ENCODE results near the gene KIF22. TPM values are rescaled to one million over a fixed set of nuclear protein-coding genes. Genes with fewer than 3 reads are reported as not detected.
"Not testable (repeated sequence)": the region's sequence is repeated elsewhere in the genome, so short reads cannot be mapped to it uniquely, and the experiment has no call there.

KIF22 gene
- polyA plus RNA-seq, 3 donors, result 22.0 to 46.2 (median 28.9) TPM

GRCh38 chr16:29777576-29778350 is 12.8 kb upstream of the KIF22 start, which contains the start of gene ZG16:
Gene ZG16, plus strand, starts transcription at chr16:29778256. Its CDS starts 1,011 bp downstream, at chr16:29779267.
- DNase-seq, result no peak
- Histone ChIP-seq H3K79me2 (ENCODE audit: insufficient read depth, low read length) (no peaks in the 10 kb centered on the region), H3K9ac (ENCODE audit: insufficient read depth, low read length, poor library complexity, severe bottlenecking) (no peak within 1 kb of the TSS), H3K4me3 (replicated peaks in 1 of 3; ENCODE audit: low read depth in 2 of 3, low read length in 3 of 3) (no peak within 1 kb of the TSS), H3K4me1 (ENCODE audit: control insufficient read depth in 1 of 2, insufficient read depth in 2 of 2, low read length in 2 of 2) (peaks cover 7 to 11% of the 10 kb centered on the region in 2 donors), H3K4me2 (replicated peaks; ENCODE audit: extremely low read depth, low read length, poor library complexity, severe bottlenecking) (no peak within 1 kb of the TSS), H3K27ac (ENCODE audit: low read depth in 1 of 2, low read length in 2 of 2) (no peak within 1 kb of the TSS), H3K36me3 (replicated peaks in 1 of 2; ENCODE audit: control insufficient read depth in 1 of 2, insufficient read depth in 2 of 2, low read length in 2 of 2) (no peaks in the 10 kb centered on the region), H4K20me1 (ENCODE audit: insufficient read depth, low read length) (no peaks in the 10 kb centered on the region), H3K27me3 (ENCODE audit: control insufficient read depth in 2 of 2, insufficient read depth in 2 of 2, low read length in 2 of 2) (no peaks in the 10 kb centered on the region), H2AFZ (ENCODE audit: insufficient read depth, low read depth, low read length, poor library complexity, severe bottlenecking) (no peak within 1 kb of the TSS), H3K9me3 (replicated peaks in 1 of 2; ENCODE audit: control insufficient read depth in 1 of 2, insufficient read depth in 1 of 2, low read length in 2 of 2) (no peaks in the 10 kb centered on the region)
- intact Hi-C loops (cut with micrococcal nuclease), result no loop called here
- H3K4me1 Mint-ChIP-seq, result peaks cover 9% of the 10 kb centered on the region
- no peak within 1 kb of the TSS for H3K27ac Mint-ChIP-seq
- no peak for TF ChIP-seq CTCF (IDR thresholded peaks at IDR 0.05)
- peaks cover 0 to 2% (median 0%) of the 10 kb centered on the region in 7 donors for H3K9me3 Mint-ChIP-seq
- 73% methylated on average over 4 of the region's 10 CpGs for WGBS (ENCODE audit: insufficient coverage)
- no peaks in the 10 kb centered on the region for H3K36me3 Mint-ChIP-seq
- H3K27me3 Mint-ChIP-seq (ENCODE audit: low read depth in 3 of 3), result peaks cover 0 to 8% (median 4%) of the 10 kb centered on the region in 3 donors
- H3K4me3 Mint-ChIP-seq, result no peak within 1 kb of the TSS

GRCh38 chr16:29779474-29779873 is 11.1 kb upstream of the KIF22 start:
- Histone ChIP-seq H4K20me1 (ENCODE audit: insufficient read depth, low read length) (no peaks in the 10 kb centered on the region), H3K36me3 (replicated peaks in 1 of 2; ENCODE audit: control insufficient read depth in 1 of 2, insufficient read depth in 2 of 2, low read length in 2 of 2) (no peaks in the 10 kb centered on the region), H3K9me3 (replicated peaks in 1 of 2; ENCODE audit: control insufficient read depth in 1 of 2, insufficient read depth in 1 of 2, low read length in 2 of 2) (no peaks in the 10 kb centered on the region), H3K4me3 (replicated peaks in 1 of 3; ENCODE audit: low read depth in 2 of 3, low read length in 3 of 3) (no peak overlapping the region), H3K9ac (ENCODE audit: insufficient read depth, low read length, poor library complexity, severe bottlenecking) (no peak overlapping the region), H2AFZ (ENCODE audit: insufficient read depth, low read depth, low read length, poor library complexity, severe bottlenecking) (no peak overlapping the region), H3K79me2 (ENCODE audit: insufficient read depth, low read length) (no peaks in the 10 kb centered on the region), H3K27ac (ENCODE audit: low read depth in 1 of 2, low read length in 2 of 2) (no peak overlapping the region), H3K4me1 (ENCODE audit: control insufficient read depth in 1 of 2, insufficient read depth in 2 of 2, low read length in 2 of 2) (no peaks in the 10 kb centered on the region), H3K4me2 (replicated peaks; ENCODE audit: extremely low read depth, low read length, poor library complexity, severe bottlenecking) (no peak overlapping the region), H3K27me3 (ENCODE audit: control insufficient read depth in 2 of 2, insufficient read depth in 2 of 2, low read length in 2 of 2) (no peaks in the 10 kb centered on the region)
- H3K36me3 Mint-ChIP-seq, result no peaks in the 10 kb centered on the region
- no peak for DNase-seq
- intact Hi-C loops (cut with micrococcal nuclease), result no loop called here
- no peak overlapping the region for H3K27ac Mint-ChIP-seq
- no peaks in the 10 kb centered on the region for H3K4me1 Mint-ChIP-seq
- TF ChIP-seq CTCF (IDR thresholded peaks at IDR 0.05), result no peak
- 96% methylated on average over 9 of the region's 10 CpGs for WGBS (ENCODE audit: insufficient coverage)
- H3K4me3 Mint-ChIP-seq, result no peak overlapping the region
- H3K27me3 Mint-ChIP-seq (ENCODE audit: low read depth in 3 of 3), result peaks cover 0 to 8% (median 4%) of the 10 kb centered on the region in 3 donors
- H3K9me3 Mint-ChIP-seq, result peaks cover 0 to 2% (median 0%) of the 10 kb centered on the region in 7 donors

- H3K27ac ChIP-seq (ENCODE audit: low read depth in 1 of 2, low read length in 2 of 2); DNase-seq; H3K27me3 Mint-ChIP-seq (ENCODE audit: low read depth in 3 of 3); H3K4me2 ChIP-seq (replicated peaks; ENCODE audit: extremely low read depth, low read length, poor library complexity, severe bottlenecking); H4K20me1 ChIP-seq (ENCODE audit: insufficient read depth, low read length); intact Hi-C loops (cut with micrococcal nuclease); H3K9ac ChIP-seq (ENCODE audit: insufficient read depth, low read length, poor library complexity, severe bottlenecking); H3K9me3 Mint-ChIP-seq; H3K36me3 Mint-ChIP-seq; H3K4me1 Mint-ChIP-seq; H3K79me2 ChIP-seq (ENCODE audit: insufficient read depth, low read length); H3K9me3 ChIP-seq (replicated peaks in 1 of 2; ENCODE audit: control insufficient read depth in 1 of 2, insufficient read depth in 1 of 2, low read length in 2 of 2); H3K27ac Mint-ChIP-seq; H2AFZ ChIP-seq (ENCODE audit: insufficient read depth, low read depth, low read length, poor library complexity, severe bottlenecking); H3K27me3 ChIP-seq (ENCODE audit: control insufficient read depth in 2 of 2, insufficient read depth in 2 of 2, low read length in 2 of 2); H3K36me3 ChIP-seq (replicated peaks in 1 of 2; ENCODE audit: control insufficient read depth in 1 of 2, insufficient read depth in 2 of 2, low read length in 2 of 2); H3K4me3 ChIP-seq (replicated peaks in 1 of 3; ENCODE audit: low read depth in 2 of 3, low read length in 3 of 3); H3K4me3 Mint-ChIP-seq: not testable (repeated sequence)
- peaks cover 8 to 11% of the 10 kb centered on the region in 2 donors for H3K4me1 ChIP-seq (ENCODE audit: control insufficient read depth in 1 of 2, insufficient read depth in 2 of 2, low read length in 2 of 2)
- WGBS (ENCODE audit: insufficient coverage), result 98% methylated on average over 5 of the region's 13 CpGs
These were observed 7.2 kb upstream of the KIF22 start for GRCh38 chr16:29783094-29783953.
